Measurements from ENCODE around the gene HDAC4.

HDAC4 gene

DNA sequence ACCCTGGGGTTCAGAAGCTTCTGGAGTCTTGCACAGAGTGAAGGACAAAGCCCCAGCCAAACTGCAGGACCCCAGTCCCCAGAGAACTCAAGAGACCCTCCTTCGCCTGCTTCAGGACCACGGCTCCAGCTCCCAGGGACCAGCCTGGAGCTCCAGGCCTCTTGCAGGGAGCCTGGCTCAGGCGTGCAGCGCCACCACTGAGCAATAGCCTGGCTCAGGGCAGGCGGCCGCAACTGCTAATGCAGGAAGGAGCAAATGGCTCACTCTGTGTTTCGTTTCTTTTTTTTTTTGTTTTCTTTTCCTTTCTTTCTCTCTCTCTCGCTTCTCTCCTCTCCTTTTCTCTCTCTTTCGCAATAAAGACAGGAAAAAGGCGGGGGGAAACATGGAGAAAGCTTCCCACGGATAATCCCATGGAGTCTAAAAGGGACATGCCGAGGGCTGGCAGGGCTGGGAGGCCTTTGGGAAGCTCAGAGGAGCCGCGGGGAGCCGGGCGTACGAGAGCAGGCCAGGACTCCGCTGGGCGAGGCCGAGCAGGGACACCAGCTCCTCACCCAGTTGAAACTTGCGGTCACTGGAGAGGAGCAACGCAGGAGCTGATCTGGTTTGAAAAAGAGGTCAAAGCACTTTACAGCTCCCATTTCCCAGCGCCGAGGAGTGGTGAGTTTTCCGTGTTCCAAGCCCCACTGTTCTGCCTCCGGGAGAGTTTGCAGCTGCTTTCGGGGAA lies 308.1 kb downstream of the HDAC4 start:
- Mint-ChIP-seq H3K4me3 (no peak overlapping the region), H3K9me3 (ENCODE audit: low read depth) (no peaks in the 10 kb centered on the region), H3K4me1 (ENCODE audit: low read depth) (no peaks in the 10 kb centered on the region), H3K27me3 (no peaks in the 10 kb centered on the region), H3K36me3 (no peaks in the 10 kb centered on the region), H3K27ac (no peak overlapping the region)

DNA sequence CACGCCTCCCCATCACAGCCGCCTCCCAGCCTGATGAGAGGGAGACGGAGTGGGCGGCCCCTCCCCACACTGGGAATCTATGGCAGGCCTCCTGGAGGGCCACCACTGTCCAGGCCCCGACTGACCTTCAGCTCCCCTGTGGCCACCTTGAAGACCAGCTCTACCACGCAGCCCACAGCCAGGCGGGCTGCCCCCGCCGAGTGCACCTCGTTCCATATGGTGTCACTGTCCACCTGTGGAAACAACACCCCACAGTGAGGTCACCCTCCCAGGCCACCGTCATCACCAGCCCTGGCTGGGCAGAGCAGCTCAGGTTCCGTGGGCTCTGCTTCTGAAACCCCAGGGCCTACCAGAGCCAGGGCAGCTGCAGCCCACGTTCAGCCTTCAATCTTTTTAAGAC lies 310.9 kb downstream of the HDAC4 start:
- Mint-ChIP-seq H3K36me3 (no peaks in the 10 kb centered on the region), H3K4me1 (ENCODE audit: low read depth) (no peaks in the 10 kb centered on the region), H3K27me3 (no peaks in the 10 kb centered on the region), H3K27ac (no peak overlapping the region), H3K4me3 (no peak overlapping the region), H3K9me3 (ENCODE audit: low read depth) (no peaks in the 10 kb centered on the region)

DNA sequence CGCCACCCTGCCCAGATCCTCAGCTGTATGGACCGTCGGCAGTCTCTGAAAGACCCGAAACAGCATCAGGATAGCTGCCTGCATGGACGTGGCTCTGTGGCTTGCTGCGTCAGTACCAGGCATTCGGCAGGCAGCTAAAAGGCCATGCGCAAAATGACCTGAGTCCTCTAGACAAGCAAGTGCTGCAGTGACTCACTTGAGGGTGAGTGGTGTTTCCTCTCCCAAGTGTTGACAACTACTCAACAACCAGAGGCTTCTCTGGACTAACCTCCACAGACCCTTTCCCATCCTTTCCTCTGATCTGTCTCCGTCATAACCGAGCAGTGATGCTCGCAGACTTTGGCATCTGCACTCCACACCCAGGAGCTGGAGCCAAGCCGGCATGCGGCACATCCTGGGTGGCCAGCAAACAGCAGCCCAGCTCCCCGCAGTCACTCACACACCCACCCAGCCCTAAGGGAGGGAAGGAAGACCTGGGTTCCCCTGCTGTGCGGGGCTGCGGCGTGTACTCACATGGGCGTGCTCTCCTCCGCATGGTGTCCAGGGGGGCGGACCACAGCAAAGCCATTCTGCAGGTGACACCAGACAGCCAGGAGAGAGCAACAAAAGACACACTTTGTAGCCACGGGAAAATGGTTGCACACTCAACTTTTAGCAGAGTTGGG lies 313.6 kb downstream of the HDAC4 start:
- Mint-ChIP-seq H3K27me3 (no peaks in the 10 kb centered on the region), H3K4me1 (ENCODE audit: low read depth) (no peaks in the 10 kb centered on the region)

DNA sequence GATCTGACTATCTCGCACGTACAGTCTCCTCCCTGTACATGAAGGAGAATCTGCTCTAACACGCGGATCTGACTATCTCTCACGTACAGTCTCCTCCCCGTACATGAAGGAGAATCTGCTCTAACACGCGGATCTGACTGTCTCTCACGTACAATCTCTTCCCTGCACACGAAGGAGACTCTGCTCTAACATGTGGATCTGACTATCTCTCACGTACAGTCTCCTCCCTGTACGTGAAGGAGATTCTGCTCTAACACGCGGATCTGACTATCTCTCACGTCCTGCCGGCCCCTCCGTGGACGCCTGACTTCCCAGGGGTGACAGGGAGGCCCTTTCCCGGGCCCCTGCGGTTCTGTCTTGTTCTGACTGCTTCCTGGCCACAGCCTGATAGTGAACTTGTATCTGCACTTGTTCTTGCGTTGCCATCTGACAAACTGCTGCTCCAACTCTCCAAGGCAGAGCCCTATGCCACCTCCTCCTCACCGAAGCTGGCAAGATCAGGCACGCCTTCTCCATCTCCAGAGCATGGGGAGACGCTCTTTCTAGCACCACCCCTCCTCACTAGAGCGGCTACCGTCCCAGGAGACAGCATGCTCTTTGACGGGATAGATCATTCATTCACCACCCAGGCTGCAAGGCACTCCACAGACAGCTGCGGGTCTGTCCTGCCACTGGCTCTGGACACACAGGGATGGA lies 314.3 kb downstream of the HDAC4 start:
- Mint-ChIP-seq H3K9me3 (ENCODE audit: low read depth) (no peaks in the 10 kb centered on the region), H3K27ac (no peak overlapping the region), H3K27me3 (no peaks in the 10 kb centered on the region), H3K36me3 (no peaks in the 10 kb centered on the region), H3K4me1 (ENCODE audit: low read depth) (no peaks in the 10 kb centered on the region), H3K4me3 (no peak overlapping the region)

More for the DNA sequence above, 313.6 kb downstream of the HDAC4 start:
- H3K4me3 Mint-ChIP-seq: no peak overlapping the region
- no peak overlapping the region for H3K27ac Mint-ChIP-seq
- H3K9me3 Mint-ChIP-seq (ENCODE audit: low read depth): no peaks in the 10 kb centered on the region
- no peaks in the 10 kb centered on the region for H3K36me3 Mint-ChIP-seq

DNA sequence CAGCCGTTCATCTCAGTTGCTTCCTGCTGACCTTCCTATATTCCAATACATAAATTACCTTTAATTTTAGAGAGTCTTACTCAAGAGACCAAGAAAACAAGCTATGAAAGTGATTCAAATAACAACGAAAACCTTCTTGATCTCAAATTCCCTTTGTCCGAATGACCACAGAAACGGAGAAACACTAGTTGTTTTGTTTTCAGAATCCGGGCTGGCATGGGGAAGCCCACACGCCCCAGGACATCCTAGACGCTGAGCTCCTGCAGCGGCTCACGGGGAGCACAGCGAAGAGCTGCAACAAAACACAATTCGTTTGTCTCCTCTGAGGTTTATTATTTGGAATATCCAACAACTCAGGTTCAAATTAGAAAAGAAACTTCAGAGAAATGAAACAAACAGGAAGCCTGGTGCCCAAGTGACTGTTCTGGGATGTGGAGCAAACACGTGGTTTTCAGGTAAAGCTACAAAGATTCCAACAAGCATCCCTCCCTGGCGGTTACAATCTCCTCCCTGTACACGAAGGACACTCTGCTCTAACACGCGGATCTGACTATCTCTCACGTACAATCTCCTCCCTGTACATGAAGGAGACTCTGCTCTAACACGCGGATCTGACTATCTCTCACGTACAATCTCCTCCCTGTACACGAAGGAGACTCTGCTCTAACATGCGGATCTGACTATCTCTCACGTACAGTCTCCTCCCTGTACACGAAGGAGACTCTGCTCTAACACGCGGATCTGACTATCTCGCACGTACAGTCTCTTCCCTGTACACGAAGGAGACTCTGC lies 315.4 kb downstream of the HDAC4 start:
- Mint-ChIP-seq H3K36me3 (no peaks in the 10 kb centered on the region), H3K4me1 (ENCODE audit: low read depth) (no peaks in the 10 kb centered on the region), H3K9me3 (ENCODE audit: low read depth) (no peaks in the 10 kb centered on the region), H3K27ac (no peak overlapping the region), H3K27me3 (no peaks in the 10 kb centered on the region), H3K4me3 (no peak overlapping the region)

DNA sequence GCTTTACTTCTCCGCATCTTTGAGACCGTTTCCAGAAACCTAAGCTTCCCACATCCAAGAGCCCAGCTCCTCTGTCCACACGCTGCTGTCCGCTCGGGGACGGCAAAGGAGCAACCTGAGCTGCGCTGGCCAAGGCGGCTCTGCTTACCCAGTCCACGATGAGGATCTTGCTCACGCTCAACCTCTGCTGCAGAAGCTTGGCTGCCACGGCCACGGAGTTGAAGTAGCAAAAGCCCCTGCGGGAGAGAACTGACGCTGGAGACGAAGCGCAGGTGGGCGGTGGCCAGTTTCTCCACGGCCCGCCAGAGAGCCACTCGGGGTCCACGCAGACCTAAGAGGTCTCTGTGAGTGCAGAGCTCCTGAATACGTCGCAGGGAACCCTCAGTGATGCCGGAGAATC lies 316.8 kb downstream of the HDAC4 start:
- H3K27me3 Mint-ChIP-seq: no peaks in the 10 kb centered on the region
- H3K4me3 Mint-ChIP-seq: no peak overlapping the region
- no peaks in the 10 kb centered on the region for H3K9me3 Mint-ChIP-seq (ENCODE audit: low read depth)
- H3K27ac Mint-ChIP-seq: no peak overlapping the region
- H3K36me3 Mint-ChIP-seq: peaks cover 1% of the 10 kb centered on the region
- no peaks in the 10 kb centered on the region for H3K4me1 Mint-ChIP-seq (ENCODE audit: low read depth)

DNA sequence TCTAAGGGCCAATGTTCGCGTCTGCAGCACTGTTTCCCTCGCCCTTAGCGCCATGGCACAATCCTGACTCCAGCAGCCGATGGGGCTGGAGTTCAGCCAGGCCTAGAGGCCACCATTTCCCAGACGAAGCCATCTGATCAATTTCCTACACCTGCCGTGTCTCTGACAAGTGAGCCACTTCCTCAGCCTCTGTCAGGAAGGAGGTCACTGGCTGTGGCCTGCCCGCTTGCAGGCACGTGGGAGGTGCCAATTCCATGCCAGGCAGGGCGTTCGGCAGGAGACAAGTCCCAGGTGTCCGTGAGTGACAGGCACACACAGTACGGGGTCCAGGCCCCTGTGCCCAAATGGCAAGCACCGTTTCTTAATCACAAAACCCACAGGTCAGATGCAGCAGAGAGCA lies 318.4 kb downstream of the HDAC4 start:
- H3K4me3 Mint-ChIP-seq: no peak overlapping the region
- H3K36me3 Mint-ChIP-seq: peaks cover 3% of the 10 kb centered on the region
- no peaks in the 10 kb centered on the region for H3K9me3 Mint-ChIP-seq (ENCODE audit: low read depth)
- no peaks in the 10 kb centered on the region for H3K4me1 Mint-ChIP-seq (ENCODE audit: low read depth)
- no peak overlapping the region for H3K27ac Mint-ChIP-seq
- no peaks in the 10 kb centered on the region for H3K27me3 Mint-ChIP-seq

DNA sequence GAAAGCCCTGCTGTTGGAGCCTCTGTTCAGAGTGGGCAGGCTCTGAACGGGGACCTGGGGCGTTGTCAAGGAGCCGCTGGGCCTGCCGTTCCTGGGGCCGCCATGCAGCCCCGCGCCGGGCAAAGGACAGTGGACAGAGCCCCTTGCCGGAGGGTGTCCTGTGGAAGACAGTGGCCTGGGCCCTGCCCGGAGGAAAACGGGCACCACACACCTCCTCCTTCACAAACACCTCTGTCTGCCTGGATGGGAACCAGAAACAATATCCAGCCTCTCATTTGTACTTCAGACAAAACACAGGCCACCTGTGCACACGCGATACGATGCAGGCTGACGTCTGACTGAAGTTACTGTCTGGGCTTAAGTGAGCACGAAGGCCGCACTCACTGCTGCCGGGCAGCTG lies 319.2 kb downstream of the HDAC4 start:
- no peaks in the 10 kb centered on the region for H3K4me1 Mint-ChIP-seq (ENCODE audit: low read depth)
- no peak overlapping the region for H3K4me3 Mint-ChIP-seq
- H3K27ac Mint-ChIP-seq: no peak overlapping the region
- no peaks in the 10 kb centered on the region for H3K9me3 Mint-ChIP-seq (ENCODE audit: low read depth)
- H3K27me3 Mint-ChIP-seq: no peaks in the 10 kb centered on the region
- peaks cover 3% of the 10 kb centered on the region for H3K36me3 Mint-ChIP-seq

DNA sequence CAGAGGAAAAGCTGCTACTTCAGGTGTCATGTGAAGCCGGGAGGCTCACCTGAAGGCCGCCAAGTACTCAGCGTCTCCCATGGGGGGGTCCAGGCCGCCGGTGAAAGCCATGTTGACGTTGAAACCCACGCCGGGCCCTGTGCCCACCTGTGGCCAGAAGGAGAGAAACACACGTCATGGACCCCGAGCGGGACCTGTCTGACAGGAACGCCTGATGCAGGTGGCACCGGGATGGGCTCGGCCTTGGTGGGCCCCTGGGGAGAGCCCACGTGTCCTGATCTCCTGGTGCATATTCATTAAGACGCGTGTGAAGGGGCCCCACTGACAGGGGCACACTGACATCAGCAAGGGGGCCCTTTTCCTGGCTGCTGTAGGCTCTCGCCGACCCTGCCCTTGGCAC lies 319.8 kb downstream of the HDAC4 start:
- Mint-ChIP-seq H3K36me3 (peaks cover 3% of the 10 kb centered on the region), H3K4me1 (ENCODE audit: low read depth) (no peaks in the 10 kb centered on the region), H3K9me3 (ENCODE audit: low read depth) (no peaks in the 10 kb centered on the region), H3K4me3 (no peak overlapping the region), H3K27ac (no peak overlapping the region), H3K27me3 (no peaks in the 10 kb centered on the region)

DNA sequence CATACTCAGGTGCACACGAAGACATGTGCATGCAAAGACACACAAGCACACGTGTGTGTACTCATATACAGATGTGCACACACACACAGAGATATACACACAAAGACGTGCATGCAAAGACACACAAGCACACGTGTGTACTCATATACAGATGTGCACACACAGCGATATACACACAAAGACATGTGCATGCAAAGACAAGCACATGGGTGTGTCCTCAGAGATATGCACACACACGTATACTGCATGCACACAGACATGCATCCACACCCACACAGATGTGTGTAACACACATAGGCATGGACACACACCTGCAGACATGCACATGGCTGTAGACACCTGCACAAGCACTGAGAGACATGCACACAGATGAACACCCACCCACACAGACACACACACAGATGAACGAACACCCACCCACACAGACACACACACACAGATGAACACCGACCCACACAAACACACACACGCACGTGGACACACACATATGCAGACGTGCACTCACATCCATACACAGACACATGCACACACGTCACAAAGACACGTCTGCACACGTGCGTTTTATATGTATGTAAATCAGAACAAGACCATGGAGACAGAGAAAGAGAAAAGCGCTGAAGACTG lies 321.0 kb downstream of the HDAC4 start:
- Mint-ChIP-seq H3K9me3 (ENCODE audit: low read depth) (no peaks in the 10 kb centered on the region), H3K36me3 (peaks cover 3% of the 10 kb centered on the region), H3K27me3 (no peaks in the 10 kb centered on the region), H3K27ac (no peak overlapping the region), H3K4me3 (no peak overlapping the region), H3K4me1 (ENCODE audit: low read depth) (no peaks in the 10 kb centered on the region)

DNA sequence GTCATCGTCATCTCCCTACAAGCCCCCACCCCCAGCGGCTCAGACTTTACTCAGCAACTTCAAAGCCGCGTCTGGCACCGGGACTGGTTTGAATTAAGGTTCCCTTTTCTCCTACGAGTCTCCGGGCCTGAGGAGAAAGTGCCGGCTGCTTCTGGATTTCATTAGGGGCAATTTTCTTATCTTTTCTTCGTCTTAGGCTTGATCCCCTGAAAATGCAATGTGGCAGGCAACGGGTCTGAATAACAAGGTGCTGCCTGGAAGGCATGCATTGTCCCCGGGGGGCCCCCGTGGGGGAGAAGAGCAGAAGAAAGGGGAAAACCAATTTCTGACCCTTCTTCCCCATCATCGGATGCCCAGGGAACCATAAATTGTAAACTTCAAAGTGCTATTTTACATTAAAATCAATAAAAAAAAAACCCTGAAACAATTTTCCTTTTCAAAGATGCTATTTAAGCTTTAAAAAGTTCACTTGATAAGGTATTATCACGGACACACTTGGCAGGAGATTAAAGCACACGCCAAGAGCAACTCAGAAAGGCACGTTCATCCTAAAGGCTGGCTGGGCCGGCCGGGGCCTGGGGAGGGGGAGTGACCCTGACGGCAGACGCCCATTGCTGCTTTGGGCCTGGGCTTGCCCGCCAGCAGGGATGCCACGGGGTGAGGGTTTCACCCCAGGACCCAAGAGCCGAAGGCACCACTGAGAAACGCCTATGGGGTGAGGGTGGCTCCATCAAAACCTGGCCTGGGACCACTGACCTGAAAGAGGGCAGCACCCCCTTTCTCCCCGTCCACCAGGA lies 322.5 kb downstream of the HDAC4 start:
- Mint-ChIP-seq H3K9me3 (ENCODE audit: low read depth) (no peaks in the 10 kb centered on the region), H3K4me3 (no peak overlapping the region), H3K27me3 (no peaks in the 10 kb centered on the region), H3K27ac (no peak overlapping the region), H3K36me3 (peaks cover 3% of the 10 kb centered on the region), H3K4me1 (ENCODE audit: low read depth) (no peaks in the 10 kb centered on the region)

DNA sequence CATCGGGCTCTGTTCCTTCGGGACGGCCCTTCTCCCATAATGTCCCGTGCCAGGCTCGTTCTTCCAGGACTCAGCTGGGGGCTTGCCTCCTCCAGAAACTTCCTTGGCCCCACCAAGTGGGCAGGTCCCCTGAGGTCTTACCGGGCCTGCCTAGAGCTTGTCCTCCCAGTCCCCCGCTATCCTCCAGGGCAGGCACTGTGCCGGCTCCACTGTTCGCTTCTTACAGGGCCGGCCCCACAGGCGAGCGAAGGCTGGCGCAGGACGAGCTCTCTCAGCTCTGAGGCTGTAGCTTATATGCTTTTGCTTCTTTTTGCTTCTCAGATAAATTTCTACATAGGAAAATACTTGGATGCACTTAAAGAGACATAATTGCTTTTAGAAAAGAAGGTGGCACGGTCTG lies 323.6 kb downstream of the HDAC4 start:
- no peak overlapping the region for H3K27ac Mint-ChIP-seq
- no peak overlapping the region for H3K4me3 Mint-ChIP-seq
- H3K4me1 Mint-ChIP-seq (ENCODE audit: low read depth): no peaks in the 10 kb centered on the region
- no peaks in the 10 kb centered on the region for H3K27me3 Mint-ChIP-seq
- no peaks in the 10 kb centered on the region for H3K9me3 Mint-ChIP-seq (ENCODE audit: low read depth)
- H3K36me3 Mint-ChIP-seq: peaks cover 3% of the 10 kb centered on the region

DNA sequence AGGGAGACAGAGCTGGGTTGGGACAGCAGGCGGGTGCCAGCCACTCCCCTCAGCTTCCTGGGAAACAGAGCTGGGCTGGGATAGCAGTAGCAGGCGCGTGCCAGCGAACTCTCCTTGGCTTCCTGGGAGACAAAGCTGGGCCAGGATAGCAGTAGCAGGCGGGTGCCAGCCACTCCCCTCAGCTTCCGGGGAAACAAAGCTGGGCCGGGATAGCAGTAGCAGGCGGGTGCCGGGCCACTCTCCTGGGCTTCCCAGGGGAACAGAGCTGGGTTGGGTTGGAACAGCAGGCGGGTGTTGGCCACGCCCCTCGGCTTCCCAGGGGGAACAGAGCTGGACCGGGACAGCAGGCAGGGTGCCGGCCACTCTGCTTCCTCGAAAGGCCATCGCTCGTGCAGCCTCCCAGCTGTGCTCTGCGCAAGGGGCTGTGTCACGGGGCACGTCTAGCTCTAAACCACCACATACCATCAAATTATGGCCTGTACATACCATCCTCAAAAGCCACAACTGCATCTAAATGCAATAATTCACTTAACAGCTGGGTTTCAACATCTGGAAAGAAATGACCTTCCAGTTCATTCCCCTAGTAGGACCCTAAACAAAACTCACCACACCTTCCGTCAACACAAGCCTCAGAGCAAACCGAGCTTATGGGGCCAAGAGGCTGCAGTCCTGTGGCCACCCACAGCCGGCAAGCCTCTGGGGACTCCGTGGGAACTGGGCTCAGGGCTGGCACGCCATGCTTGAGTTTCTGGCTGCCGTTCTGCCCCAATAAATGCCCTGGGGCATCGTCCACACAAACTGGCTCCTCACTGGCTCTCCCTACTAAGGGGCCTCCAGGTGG lies 324.7 kb downstream of the HDAC4 start:
- no peak overlapping the region for H3K27ac Mint-ChIP-seq
- no peaks in the 10 kb centered on the region for H3K4me1 Mint-ChIP-seq (ENCODE audit: low read depth)
- no peaks in the 10 kb centered on the region for H3K27me3 Mint-ChIP-seq
- no peaks in the 10 kb centered on the region for H3K9me3 Mint-ChIP-seq (ENCODE audit: low read depth)
- H3K4me3 Mint-ChIP-seq: no peak overlapping the region
- H3K36me3 Mint-ChIP-seq: peaks cover 8% of the 10 kb centered on the region
